ENCODE measurements around the gene NPM1.
"Not testable (repeated sequence)": the region's sequence is repeated elsewhere in the genome, so short reads cannot be mapped to it uniquely, and the experiment has no call there.

Gene NPM1, protein sequence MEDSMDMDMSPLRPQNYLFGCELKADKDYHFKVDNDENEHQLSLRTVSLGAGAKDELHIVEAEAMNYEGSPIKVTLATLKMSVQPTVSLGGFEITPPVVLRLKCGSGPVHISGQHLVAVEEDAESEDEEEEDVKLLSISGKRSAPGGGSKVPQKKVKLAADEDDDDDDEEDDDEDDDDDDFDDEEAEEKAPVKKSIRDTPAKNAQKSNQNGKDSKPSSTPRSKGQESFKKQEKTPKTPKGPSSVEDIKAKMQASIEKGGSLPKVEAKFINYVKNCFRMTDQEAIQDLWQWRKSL

DNA sequence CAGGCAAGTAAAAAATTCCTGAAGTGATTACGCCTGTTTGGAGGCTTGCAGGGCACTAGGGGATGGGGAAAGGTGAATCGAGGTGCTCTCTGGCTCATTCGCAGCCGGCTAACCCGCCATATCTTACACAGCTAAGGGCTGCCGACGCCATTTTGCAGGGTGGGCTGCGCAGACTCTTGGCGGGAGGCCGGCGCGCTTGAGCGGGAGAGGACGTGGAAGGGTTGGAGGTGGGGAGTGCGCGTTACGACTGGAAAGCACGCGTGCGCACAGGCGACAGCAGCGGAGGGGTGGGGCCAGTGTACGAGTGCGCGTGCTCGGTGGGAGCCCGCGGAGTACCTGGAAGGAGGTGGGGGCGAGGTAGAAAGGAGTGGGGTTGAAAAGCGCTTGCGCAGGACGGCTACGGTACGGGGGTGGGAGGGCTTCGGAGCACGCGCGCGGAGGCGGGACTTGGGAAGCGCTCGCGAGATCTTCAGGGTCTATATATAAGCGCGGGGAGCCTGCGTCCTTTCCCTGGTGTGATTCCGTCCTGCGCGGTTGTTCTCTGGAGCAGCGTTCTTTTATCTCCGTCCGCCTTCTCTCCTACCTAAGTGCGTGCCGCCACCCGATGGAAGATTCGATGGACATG, at the start of gene NPM1:
NPM1 (plus strand) TSS at position 505 of the 625 bp plus-strand sequence; CDS start at position 605, 100 bp downstream.
- H3K36me3 ChIP-seq (ENCODE audit: control insufficient read depth, insufficient read depth, low read length) = no peaks in the 10 kb centered on the region
- peaks cover 3% of the 10 kb centered on the region for H3K4me1 ChIP-seq (ENCODE audit: control insufficient read depth, insufficient read depth, low read length)
- H3K4me3 ChIP-seq (ENCODE audit: low read length) = peak within 1 kb of the TSS; percentile 83
- no peaks in the 10 kb centered on the region for H3K9me3 ChIP-seq (ENCODE audit: control insufficient read depth, low read length)
- peak within 1 kb of the TSS; percentile 92 for H3K9ac ChIP-seq (ENCODE audit: low read length)
- H3K27me3 ChIP-seq (ENCODE audit: control insufficient read depth, insufficient read depth, low read length) = no peaks in the 10 kb centered on the region

DNA sequence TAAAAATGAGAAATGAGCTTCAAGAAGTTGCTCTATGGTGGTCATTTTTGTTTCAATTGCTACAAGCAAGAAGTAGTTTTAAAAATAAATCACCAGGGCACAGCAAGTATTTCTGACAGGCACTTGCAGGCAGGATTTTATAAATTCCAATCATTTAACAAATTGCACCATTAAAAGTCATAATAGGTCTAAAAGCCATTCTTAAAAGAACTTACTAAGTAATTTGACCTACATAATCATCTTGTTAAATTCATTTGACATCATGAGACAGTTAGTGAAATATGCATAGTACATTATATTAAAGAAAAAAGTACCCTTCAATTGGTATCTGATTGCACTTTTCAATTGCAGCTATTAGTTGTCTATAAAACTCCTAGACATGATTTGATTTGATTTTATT, 47.6 kb upstream of the NPM1 start:
- Histone ChIP-seq H3K4me1 (ENCODE audit: control insufficient read depth, insufficient read depth, low read length) (no peaks in the 10 kb centered on the region), H3K9me3 (ENCODE audit: control insufficient read depth, low read length) (no peaks in the 10 kb centered on the region), H3K36me3 (ENCODE audit: control insufficient read depth, insufficient read depth, low read length) (no peaks in the 10 kb centered on the region), H3K9ac (ENCODE audit: low read length) (no peak overlapping the region), H3K27me3 (ENCODE audit: control insufficient read depth, insufficient read depth, low read length) (peaks cover 25% of the 10 kb centered on the region), H3K4me3 (ENCODE audit: low read length) (no peak overlapping the region)

DNA sequence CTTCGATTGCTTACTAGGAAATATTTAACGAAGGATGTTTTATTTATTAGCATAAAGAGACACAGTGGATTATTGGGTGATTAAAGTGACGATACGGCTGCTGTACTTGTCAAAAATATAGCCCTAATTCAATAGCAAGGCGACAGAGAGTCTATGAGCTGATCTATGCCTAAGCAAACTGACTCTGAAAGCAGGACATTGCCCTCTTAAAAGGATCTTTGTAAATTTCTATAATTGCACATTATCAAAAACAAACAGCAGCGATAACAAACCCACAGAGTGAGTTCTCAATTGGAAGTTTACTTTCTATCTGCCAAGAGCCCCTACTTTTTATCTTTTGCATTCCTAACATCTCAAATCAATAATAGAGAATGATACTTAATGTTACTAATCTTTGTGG, 47.2 kb upstream of the NPM1 start:
- Histone ChIP-seq H3K4me1 (ENCODE audit: control insufficient read depth, insufficient read depth, low read length) (no peaks in the 10 kb centered on the region), H3K4me3 (ENCODE audit: low read length) (no peak overlapping the region), H3K9me3 (ENCODE audit: control insufficient read depth, low read length) (no peaks in the 10 kb centered on the region), H3K36me3 (ENCODE audit: control insufficient read depth, insufficient read depth, low read length) (no peaks in the 10 kb centered on the region), H3K9ac (ENCODE audit: low read length) (no peak overlapping the region), H3K27me3 (ENCODE audit: control insufficient read depth, insufficient read depth, low read length) (peaks cover 20% of the 10 kb centered on the region)

DNA sequence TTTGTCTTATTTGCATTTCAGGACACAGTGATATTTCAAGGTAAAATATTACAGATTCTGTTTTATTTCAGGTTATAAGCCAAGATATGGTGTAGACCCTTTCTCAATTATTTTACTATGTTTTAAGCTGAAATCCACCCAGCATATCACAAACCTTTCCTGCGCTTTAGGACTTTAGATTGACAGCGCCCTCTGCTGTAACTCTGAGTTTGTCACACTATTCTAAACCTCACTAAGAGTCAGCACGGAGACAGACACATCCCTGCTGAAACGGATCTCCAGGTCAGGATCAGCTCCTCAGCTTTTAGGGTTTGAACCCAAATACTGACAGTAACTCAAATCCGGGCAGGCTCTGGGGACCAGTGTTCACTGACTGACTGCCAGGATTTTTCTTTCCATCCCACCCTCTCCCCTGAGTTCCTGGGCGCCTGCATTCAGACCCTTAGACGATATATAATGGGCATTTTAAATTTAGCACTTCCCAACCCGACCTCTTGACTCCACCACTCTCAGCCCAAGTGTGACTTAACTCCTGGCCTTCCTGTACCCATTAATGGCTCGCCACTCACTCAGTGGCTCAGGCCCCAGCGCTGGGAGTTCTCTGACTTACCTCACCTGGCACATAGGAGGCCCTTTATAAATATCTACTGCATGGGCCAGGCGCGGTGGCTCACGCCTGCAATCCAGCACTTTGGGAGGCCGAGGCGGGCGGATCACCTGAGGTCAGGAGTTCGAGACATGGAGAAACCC, 45.1 kb upstream of the NPM1 start:
- Histone ChIP-seq H3K36me3 (ENCODE audit: control insufficient read depth, insufficient read depth, low read length) (no peaks in the 10 kb centered on the region), H3K4me3 (ENCODE audit: low read length) (no peak overlapping the region), H3K4me1 (ENCODE audit: control insufficient read depth, insufficient read depth, low read length) (no peaks in the 10 kb centered on the region), H3K9ac (ENCODE audit: low read length) (no peak overlapping the region), H3K9me3 (ENCODE audit: control insufficient read depth, low read length) (no peaks in the 10 kb centered on the region), H3K27me3 (ENCODE audit: control insufficient read depth, insufficient read depth, low read length) (peaks cover 5% of the 10 kb centered on the region)

DNA sequence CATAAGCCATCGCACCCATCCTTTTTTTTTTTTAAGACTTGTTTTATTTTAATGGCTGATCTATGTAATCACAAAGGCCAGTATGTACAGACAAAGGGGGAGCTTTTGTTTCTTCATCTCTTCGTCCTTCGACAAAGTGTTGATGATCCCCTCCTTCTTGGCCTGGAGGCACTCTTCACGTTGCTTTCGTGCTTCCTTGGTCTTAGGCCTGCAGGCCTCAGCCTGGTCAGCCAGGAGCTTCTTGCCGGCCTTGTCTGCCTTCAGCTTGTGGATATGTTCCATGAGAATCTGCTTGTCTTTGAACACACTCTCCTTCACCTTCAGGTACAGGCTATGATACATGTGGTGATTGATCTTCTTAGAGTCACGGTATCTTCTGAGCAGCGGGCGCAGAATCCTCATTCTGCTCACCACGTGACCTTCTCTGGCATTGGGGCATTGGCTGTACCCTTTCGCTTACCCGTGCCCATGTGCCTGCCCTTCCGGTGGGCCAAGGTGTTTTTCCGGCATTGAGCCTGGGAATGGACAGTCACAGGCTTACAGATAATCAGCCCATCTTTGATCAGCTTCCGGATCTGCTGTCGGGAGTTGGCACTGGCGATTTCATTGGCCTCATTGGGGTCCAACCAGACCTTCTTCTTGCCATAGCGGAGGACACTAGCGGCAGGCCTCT, 42.6 kb upstream of the NPM1 start:
- Histone ChIP-seq H3K27me3 (ENCODE audit: control insufficient read depth, insufficient read depth, low read length) (no peaks in the 10 kb centered on the region), H3K4me3 (ENCODE audit: low read length) (no peak overlapping the region), H3K4me1 (ENCODE audit: control insufficient read depth, insufficient read depth, low read length) (no peaks in the 10 kb centered on the region), H3K9me3 (ENCODE audit: control insufficient read depth, low read length) (no peaks in the 10 kb centered on the region), H3K36me3 (ENCODE audit: control insufficient read depth, insufficient read depth, low read length) (no peaks in the 10 kb centered on the region), H3K9ac (ENCODE audit: low read length) (no peak overlapping the region)

DNA sequence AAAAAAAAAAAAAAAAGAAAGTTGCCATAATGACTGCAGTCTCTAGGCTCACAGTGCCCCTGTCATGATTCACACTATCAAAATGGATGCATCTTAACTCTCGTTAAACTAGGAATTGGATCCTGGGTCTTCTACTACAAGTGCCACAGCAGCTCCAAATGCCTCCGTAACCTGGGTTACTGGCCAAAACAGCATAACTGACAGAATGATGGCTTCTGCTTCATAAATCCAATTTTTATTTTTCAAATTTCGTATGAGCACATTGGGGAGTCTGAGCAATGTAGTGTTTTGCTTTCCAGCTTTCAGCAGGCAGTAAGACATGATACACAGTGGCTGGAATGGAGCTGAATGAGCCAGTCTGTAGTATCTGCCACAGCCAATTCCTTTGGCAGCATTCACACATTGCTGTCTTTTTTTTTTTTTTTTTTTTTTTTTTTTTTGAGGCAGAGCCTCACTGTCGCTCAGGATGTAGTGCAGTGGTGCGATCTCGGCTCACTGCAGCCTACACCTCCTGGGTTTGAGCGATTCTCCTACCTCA, 36.0 kb upstream of the NPM1 start:
- Histone ChIP-seq H3K9me3 (ENCODE audit: control insufficient read depth, low read length) (no peaks in the 10 kb centered on the region), H3K9ac (ENCODE audit: low read length) (no peak overlapping the region)

DNA sequence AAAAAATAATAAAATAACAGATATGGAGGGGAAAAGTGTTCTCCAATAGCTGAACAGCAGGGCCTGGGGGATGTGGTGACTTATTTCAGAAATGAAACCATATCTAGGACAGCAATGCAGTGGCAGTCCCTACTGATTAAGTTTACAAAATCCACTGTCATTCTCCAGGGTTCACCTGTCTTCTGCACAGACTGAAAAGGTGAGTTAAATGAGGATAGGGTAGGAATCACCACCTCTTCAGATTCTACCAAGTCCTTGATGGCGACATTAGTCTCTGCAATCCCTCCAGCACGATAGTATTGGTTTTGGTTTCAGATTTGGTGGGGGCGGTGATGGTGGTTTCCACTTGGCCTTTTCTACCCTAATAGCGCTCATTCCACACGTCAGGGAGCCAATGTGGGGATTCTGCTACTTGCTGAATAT, 32.3 kb upstream of the NPM1 start:
- Histone ChIP-seq H3K36me3 (ENCODE audit: control insufficient read depth, insufficient read depth, low read length) (no peaks in the 10 kb centered on the region), H3K4me1 (ENCODE audit: control insufficient read depth, insufficient read depth, low read length) (no peaks in the 10 kb centered on the region), H3K27me3 (ENCODE audit: control insufficient read depth, insufficient read depth, low read length) (no peaks in the 10 kb centered on the region), H3K4me3 (ENCODE audit: low read length) (no peak overlapping the region), H3K9ac (ENCODE audit: low read length) (no peak overlapping the region), H3K9me3 (ENCODE audit: control insufficient read depth, low read length) (no peaks in the 10 kb centered on the region)

More for the DNA sequence above, 36.0 kb upstream of the NPM1 start:
- Histone ChIP-seq H3K36me3 (ENCODE audit: control insufficient read depth, insufficient read depth, low read length) (no peaks in the 10 kb centered on the region), H3K4me1 (ENCODE audit: control insufficient read depth, insufficient read depth, low read length) (no peaks in the 10 kb centered on the region), H3K4me3 (ENCODE audit: low read length) (no peak overlapping the region), H3K27me3 (ENCODE audit: control insufficient read depth, insufficient read depth, low read length) (no peaks in the 10 kb centered on the region)

DNA sequence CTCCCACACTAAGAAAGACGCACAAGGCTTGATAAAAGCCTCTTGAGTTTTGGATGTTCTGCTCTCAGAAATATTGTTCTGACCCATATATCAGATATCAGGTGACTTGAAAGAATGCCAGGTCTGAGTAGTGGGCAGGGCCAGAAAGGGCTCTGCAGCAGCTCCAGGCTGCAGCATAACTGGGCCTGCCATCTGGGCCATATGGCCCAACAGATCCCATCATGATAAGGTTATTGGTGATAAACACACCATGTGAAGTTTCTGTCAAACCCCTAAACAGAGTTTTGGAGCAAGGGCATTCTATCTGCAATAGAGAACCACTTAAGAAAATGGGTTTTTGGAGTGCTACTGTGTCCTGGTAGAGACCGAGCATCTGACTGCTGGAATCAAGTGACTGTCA, 29.8 kb upstream of the NPM1 start:
- Histone ChIP-seq H3K9me3 (ENCODE audit: control insufficient read depth, low read length) (no peaks in the 10 kb centered on the region), H3K4me1 (ENCODE audit: control insufficient read depth, insufficient read depth, low read length) (no peaks in the 10 kb centered on the region), H3K9ac (ENCODE audit: low read length) (no peak overlapping the region), H3K36me3 (ENCODE audit: control insufficient read depth, insufficient read depth, low read length) (no peaks in the 10 kb centered on the region), H3K27me3 (ENCODE audit: control insufficient read depth, insufficient read depth, low read length) (no peaks in the 10 kb centered on the region), H3K4me3 (ENCODE audit: low read length) (no peak overlapping the region)

DNA sequence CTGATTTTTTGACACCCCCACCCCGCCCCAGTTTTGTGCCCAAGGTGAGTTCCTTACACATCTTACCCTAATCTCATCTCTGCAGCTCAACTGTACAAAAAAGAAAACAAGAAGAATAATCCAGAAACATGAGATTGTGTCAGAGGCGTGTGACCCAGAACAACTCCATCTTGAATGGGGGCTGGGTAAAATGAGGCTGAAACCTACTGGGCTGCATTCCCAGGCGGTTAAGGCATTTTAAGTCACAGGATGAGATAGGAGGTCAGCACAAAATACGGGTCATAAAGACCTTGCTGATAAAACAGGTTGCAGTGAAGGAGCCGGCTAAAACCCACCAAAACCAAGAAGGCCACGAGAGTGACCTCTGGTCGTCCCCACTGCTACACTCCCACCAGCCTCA, 26.5 kb upstream of the NPM1 start:
- H3K27me3 ChIP-seq (ENCODE audit: control insufficient read depth, insufficient read depth, low read length); H3K9ac ChIP-seq (ENCODE audit: low read length); H3K4me1 ChIP-seq (ENCODE audit: control insufficient read depth, insufficient read depth, low read length); H3K36me3 ChIP-seq (ENCODE audit: control insufficient read depth, insufficient read depth, low read length); H3K9me3 ChIP-seq (ENCODE audit: control insufficient read depth, low read length); H3K4me3 ChIP-seq (ENCODE audit: low read length): not testable (repeated sequence)

DNA sequence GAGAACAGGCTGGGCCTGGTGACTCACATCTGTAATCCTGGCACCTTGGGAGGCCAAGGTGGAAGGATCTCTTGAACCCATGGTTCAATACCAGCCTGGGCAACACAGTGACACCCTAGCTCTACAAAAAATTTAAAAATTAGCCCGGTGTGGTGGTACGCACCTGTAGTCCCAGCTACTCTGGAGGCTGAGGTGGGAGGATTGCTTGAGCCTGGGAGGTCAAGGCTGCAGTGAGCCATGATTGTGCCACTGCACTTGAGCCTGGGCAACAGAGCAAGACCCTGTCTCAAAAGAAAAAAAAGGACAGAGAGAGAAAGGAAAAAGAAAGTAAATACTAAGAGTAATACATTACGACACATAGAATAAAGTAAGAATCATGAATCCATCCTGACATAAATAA, 24.4 kb upstream of the NPM1 start:
- H3K4me1 ChIP-seq (ENCODE audit: control insufficient read depth, insufficient read depth, low read length); H3K27me3 ChIP-seq (ENCODE audit: control insufficient read depth, insufficient read depth, low read length); H3K4me3 ChIP-seq (ENCODE audit: low read length); H3K36me3 ChIP-seq (ENCODE audit: control insufficient read depth, insufficient read depth, low read length); H3K9me3 ChIP-seq (ENCODE audit: control insufficient read depth, low read length); H3K9ac ChIP-seq (ENCODE audit: low read length): not testable (repeated sequence)

DNA sequence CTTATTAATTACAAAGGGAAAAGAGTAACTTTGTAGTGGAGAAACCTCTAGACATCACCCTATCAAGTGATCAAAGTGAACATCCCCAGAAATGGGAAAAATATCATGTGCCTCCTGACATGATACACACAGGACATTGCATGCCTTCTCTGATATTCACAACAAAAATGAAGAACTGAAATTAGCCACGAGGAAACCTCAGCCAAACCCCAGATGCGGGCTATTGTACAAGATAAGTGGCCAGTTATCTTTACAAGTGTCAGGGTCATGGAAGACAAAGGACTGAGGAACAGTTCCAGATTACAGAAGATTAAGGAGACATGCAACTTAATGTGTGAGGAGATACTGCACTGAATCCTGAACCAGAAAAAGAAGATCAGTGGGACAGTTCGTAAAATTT, 23.8 kb upstream of the NPM1 start:
- Histone ChIP-seq H3K36me3 (ENCODE audit: control insufficient read depth, insufficient read depth, low read length) (no peaks in the 10 kb centered on the region), H3K9ac (ENCODE audit: low read length) (no peak overlapping the region), H3K27me3 (ENCODE audit: control insufficient read depth, insufficient read depth, low read length) (peaks cover 4% of the 10 kb centered on the region), H3K4me3 (ENCODE audit: low read length) (no peak overlapping the region), H3K9me3 (ENCODE audit: control insufficient read depth, low read length) (no peaks in the 10 kb centered on the region), H3K4me1 (ENCODE audit: control insufficient read depth, insufficient read depth, low read length) (no peaks in the 10 kb centered on the region)

DNA sequence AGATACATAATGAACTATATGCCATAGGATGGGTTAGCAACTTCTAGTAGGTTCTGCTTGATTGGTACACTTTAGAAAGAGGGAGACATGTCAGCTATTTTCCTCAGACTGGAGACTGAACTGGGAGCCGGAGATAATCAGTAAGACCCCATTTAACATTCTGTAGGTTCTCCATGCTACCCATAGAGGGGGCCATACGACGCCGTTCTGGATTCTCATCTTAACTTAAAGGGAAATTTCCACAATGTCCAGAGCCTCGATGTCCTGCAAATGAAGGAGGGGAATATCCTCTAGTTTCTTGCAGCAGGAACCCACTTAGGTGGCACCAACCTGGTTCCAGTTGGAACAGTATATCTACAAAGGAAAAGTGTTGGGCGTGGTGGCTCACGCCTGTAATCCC, 22.3 kb upstream of the NPM1 start:
- no peaks in the 10 kb centered on the region for H3K36me3 ChIP-seq (ENCODE audit: control insufficient read depth, insufficient read depth, low read length)

More for the DNA sequence above, 22.3 kb upstream of the NPM1 start:
- Histone ChIP-seq H3K9me3 (ENCODE audit: control insufficient read depth, low read length) (no peaks in the 10 kb centered on the region), H3K4me3 (ENCODE audit: low read length) (no peak overlapping the region), H3K27me3 (ENCODE audit: control insufficient read depth, insufficient read depth, low read length) (peaks cover 4% of the 10 kb centered on the region), H3K9ac (ENCODE audit: low read length) (no peak overlapping the region), H3K4me1 (ENCODE audit: control insufficient read depth, insufficient read depth, low read length) (no peaks in the 10 kb centered on the region)
